Measurements from ENCODE around the gene MFAP1. TPM values are rescaled to one million over a fixed set of nuclear protein-coding genes. Genes with fewer than 3 reads are reported as not detected.
A peak's percentile ranks its signal among the peaks of the same experiment; 100 is the strongest.

The MFAP1 gene
- total and polyA plus RNA-seq, 4 donors: 7.9 to 8.3 (median 8.1) TPM

DNA sequence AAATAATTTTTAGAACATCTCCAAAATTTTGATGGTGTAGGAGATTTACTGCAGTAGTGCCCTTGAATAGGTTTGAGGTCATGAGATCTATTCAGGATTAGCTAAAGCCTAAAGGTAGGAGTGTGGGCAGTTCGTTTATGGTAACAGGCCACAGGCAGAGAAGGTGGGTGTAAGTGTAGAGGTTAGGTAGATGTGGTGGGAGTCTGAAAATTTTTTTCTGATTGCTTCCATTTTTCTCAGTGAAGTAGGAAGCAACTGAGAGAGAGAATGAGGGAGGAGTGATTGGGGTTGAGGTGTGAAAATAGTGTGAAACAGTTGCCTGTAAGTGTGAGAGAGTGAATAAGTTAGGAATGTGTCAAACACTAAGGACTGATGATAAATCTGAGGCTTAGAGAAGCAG lies 45.5 kb downstream of the MFAP1 start:
- Histone ChIP-seq H3K9me3 (ENCODE audit: control insufficient read depth in 4 of 4, low read length in 3 of 4) (no peaks in the 10 kb centered on the region), H3K27me3 (ENCODE audit: control insufficient read depth in 4 of 4, insufficient read depth in 4 of 4, low read length in 3 of 4) (no peaks in the 10 kb centered on the region), H3K36me3 (ENCODE audit: control insufficient read depth in 4 of 4, insufficient read depth in 3 of 4, low read depth in 1 of 4, low read length in 3 of 4) (peaks cover 0 to 3% (median 2%) of the 10 kb centered on the region in 4 donors), H3K4me1 (ENCODE audit: control insufficient read depth in 4 of 4, insufficient read depth in 4 of 4, low read length in 3 of 4) (peaks cover 0 to 19% (median 11%) of the 10 kb centered on the region in 4 donors), H3K9ac (ENCODE audit: low read depth in 1 of 2, low read length in 2 of 2) (no peak overlapping the region), H3K27ac (ENCODE audit: low read depth in 1 of 2, low read length in 2 of 2) (no peak overlapping the region), H3K4me3 (ENCODE audit: low read depth in 1 of 3, low read length in 3 of 3) (no peak overlapping the region)
- no peak for TF ChIP-seq EGR1 (IDR thresholded peaks at IDR 0.05; ENCODE audit: low read depth in 2 of 2)
- no peak for TF ChIP-seq FOXA1 (IDR thresholded peaks at IDR 0.05)
- no peak for TF ChIP-seq HNF4G (IDR thresholded peaks at IDR 0.05)
- no peak for TF ChIP-seq REST (IDR thresholded peaks at IDR 0.05)
- TF ChIP-seq, protein P1, sequence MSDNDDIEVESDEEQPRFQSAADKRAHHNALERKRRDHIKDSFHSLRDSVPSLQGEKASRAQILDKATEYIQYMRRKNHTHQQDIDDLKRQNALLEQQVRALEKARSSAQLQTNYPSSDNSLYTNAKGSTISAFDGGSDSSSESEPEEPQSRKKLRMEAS (IDR thresholded peaks at IDR 0.05): no peak
- TF ChIP-seq RXRA (IDR thresholded peaks at IDR 0.05): no peak
- TF ChIP-seq ZBTB33 (IDR thresholded peaks at IDR 0.05): no peak
- no peak for TF ChIP-seq SP1 (IDR thresholded peaks at IDR 0.05)
- TF ChIP-seq RAD21 (IDR thresholded peaks at IDR 0.05): no peak
- no peak for TF ChIP-seq GABPA (IDR thresholded peaks at IDR 0.05 in 1 of 2, conservative IDR thresholded peaks at IDR 0.05 in 1 of 2)
- TF ChIP-seq CTCF (IDR thresholded peaks at IDR 0.05; ENCODE audit: low read depth, low read length, missing input control): no peak
- WGBS: 89% methylated on average over 1 of the region's 1 CpG
- no peak for DNase-seq (ENCODE audit: low spot score)

- Histone ChIP-seq H3K36me3 (ENCODE audit: control insufficient read depth in 4 of 4, insufficient read depth in 3 of 4, low read depth in 1 of 4, low read length in 3 of 4) (peaks cover 3 to 16% (median 13%) of the 10 kb centered on the region in 4 donors), H3K9ac (ENCODE audit: low read depth in 1 of 2, low read length in 2 of 2) (peak overlapping the region; percentile 42 to 92), H3K4me3 (ENCODE audit: low read depth in 1 of 3, low read length in 3 of 3) (peak overlapping the region; percentile 63 to 91 (median 82)), H3K27ac (ENCODE audit: low read depth in 1 of 2, low read length in 2 of 2) (peak overlapping the region; percentile 84 to 88), H3K27me3 (ENCODE audit: control insufficient read depth in 4 of 4, insufficient read depth in 4 of 4, low read length in 3 of 4) (no peaks in the 10 kb centered on the region), H3K4me1 (ENCODE audit: control insufficient read depth in 4 of 4, insufficient read depth in 4 of 4, low read length in 3 of 4) (peaks cover 0 to 19% (median 11%) of the 10 kb centered on the region in 4 donors), H3K9me3 (ENCODE audit: control insufficient read depth in 4 of 4, low read length in 3 of 4) (no peaks in the 10 kb centered on the region)
- peak; percentile 83 for DNase-seq (ENCODE audit: low spot score)
- TF ChIP-seq CTCF (IDR thresholded peaks at IDR 0.05; ENCODE audit: low read depth, low read length, missing input control): peak; percentile 55
- no peak for TF ChIP-seq HNF4A (conservative IDR thresholded peaks at IDR 0.05)
- peak; percentile 23 to 35 for TF ChIP-seq RAD21 (IDR thresholded peaks at IDR 0.05)
- TF ChIP-seq, protein P1 (IDR thresholded peaks at IDR 0.05): no peak
- peak in 1 of 2 donors; percentile 26 for TF ChIP-seq RXRA (IDR thresholded peaks at IDR 0.05)
- no peak for TF ChIP-seq GABPA (IDR thresholded peaks at IDR 0.05 in 1 of 2, conservative IDR thresholded peaks at IDR 0.05 in 1 of 2)
- TF ChIP-seq SP1 (IDR thresholded peaks at IDR 0.05): peak; percentile 41
- TF ChIP-seq JUND (IDR thresholded peaks at IDR 0.05): no peak
- no peak for TF ChIP-seq ATF3 (IDR thresholded peaks at IDR 0.05)
- TF ChIP-seq ZBTB33 (IDR thresholded peaks at IDR 0.05): no peak
- peak; percentile 59 for TF ChIP-seq YY1 (IDR thresholded peaks at IDR 0.05)
- peak; percentile 59 for TF ChIP-seq NR2F2 (IDR thresholded peaks at IDR 0.05)
- peak in 1 of 2 donors; percentile 53 for TF ChIP-seq EGR1 (IDR thresholded peaks at IDR 0.05; ENCODE audit: low read depth in 2 of 2)
- no peak for TF ChIP-seq FOXA2 (IDR thresholded peaks at IDR 0.05)
- 1% methylated on average over 31 of the region's 31 CpGs for WGBS
These were observed 47.1 kb downstream of the MFAP1 start for GRCh38 chr15:43777267-43777914.

All from liver (tissue), 9 donors.